ENCODE results near the gene C14orf93.

DNA sequence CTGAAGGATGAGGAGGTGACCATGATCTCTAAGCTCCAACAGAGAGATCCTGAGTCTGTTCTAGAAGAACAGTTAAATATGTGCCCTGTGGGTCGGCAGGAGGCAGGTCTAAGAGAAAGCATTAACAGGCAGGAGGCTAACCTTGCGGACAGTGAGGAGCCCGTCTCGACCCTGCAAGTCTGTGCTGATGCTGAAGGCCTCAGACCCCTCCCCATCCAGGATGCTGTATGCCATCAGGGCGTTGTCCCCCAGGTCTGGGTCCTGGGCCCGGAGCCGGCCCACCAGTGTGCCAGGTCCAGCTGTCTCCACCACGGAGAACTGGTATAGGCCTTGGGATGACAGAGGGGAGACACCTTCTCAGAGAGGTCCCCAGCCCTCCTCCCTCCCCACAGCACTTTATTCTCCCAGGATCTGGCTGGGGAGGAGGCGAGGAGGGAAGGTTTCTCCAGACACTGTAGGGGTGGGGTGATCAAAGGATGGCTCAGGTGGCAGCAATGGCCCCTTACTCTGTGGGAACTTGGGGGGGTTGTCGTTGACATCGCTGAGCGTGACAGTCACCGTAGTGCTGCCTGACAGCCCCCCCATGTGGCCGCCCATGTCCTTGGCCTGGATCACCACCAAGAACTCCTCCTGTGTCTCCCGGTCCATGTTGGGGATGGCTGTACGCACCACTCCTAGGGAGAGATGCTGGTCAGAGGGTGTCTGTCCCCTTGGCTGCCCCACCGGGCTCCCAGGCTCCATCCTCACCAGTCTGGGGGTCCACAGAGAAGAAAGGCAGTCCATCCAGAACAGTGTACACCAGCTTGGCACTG is 44.3 kb upstream of the C14orf93 start:
- TF ChIP-seq POLR2A (IDR thresholded peaks at IDR 0.05) (no peak), CTCF (IDR thresholded peaks at IDR 0.05) (no peak)

Measured in right lobe of liver (tissue), 4 donors.